HepG2 (cell line): Measurements from ENCODE around the gene PRR27. TPM values are rescaled to one million over a fixed set of nuclear protein-coding genes. Genes with fewer than 3 reads are reported as not detected.
A peak's percentile ranks its signal among the peaks of the same experiment; 100 is the strongest.

Experiments used
- ASH2L ChIP-seq: fragments of 300-600, 200-600 bp; sonication (generic); IDR thresholded peaks from 2 replicates; pipeline ENCODE4 v1.7.0; 2017; ENCODE audit warnings: low read depth, mild to moderate bottlenecking, moderate library complexity, mixed read lengths, low read length; ENCODE audit not compliant: insufficient read length
- BRF2 ChIP-seq: sonication (generic); formaldehyde crosslinking; IDR thresholded peaks from 2 replicates; pipeline ENCODE4 v1.8.1; 2022; ENCODE audit warnings: mild to moderate bottlenecking, missing genetic modification reagents
- CAMTA2 ChIP-seq: sonication (generic); formaldehyde crosslinking; IDR thresholded peaks from 2 replicates; pipeline ENCODE4 v1.4.0; 2020; ENCODE audit warnings: mild to moderate bottlenecking, missing genetic modification reagents, borderline replicate concordance
- FOXJ3 ChIP-seq: sonication (generic); formaldehyde crosslinking; IDR thresholded peaks from 2 replicates; pipeline ENCODE4 v1.4.0; 2020; ENCODE audit warnings: missing genetic modification reagents, mild to moderate bottlenecking, borderline replicate concordance
- ISL2 ChIP-seq: sonication (generic); formaldehyde crosslinking; IDR thresholded peaks from 2 replicates; pipeline ENCODE4 v1.5.0; 2020; ENCODE audit warnings: missing genetic modification reagents
- MED13 ChIP-seq: sonication (generic); formaldehyde crosslinking; IDR thresholded peaks from 2 replicates; pipeline ENCODE4 v1.5.0; 2020; ENCODE audit warnings: missing genetic modification reagents
- MED8 ChIP-seq: sonication (generic); formaldehyde crosslinking; IDR thresholded peaks from 2 replicates; pipeline ENCODE4 v1.8.1; 2023; ENCODE audit warnings: mild to moderate bottlenecking, missing genetic modification reagents; ENCODE audit not compliant: insufficient replicate concordance
- RFXANK ChIP-seq: IDR thresholded peaks from 2 replicates; pipeline ENCODE4 v1.6.1; 2016
- SKI ChIP-seq: fragments of 450-650 bp; IDR thresholded peaks from one replicate; pipeline ENCODE4 v1.6.1; 2018; ENCODE audit warnings: mild to moderate bottlenecking; ENCODE audit not compliant: partially characterized antibody
- TBX3 ChIP-seq: fragments of 450-650 bp; IDR thresholded peaks from 2 replicates; pipeline ENCODE4 v1.6.1; 2017; ENCODE audit warnings: antibody characterized with exemption, mild to moderate bottlenecking, inconsistent platforms, borderline replicate concordance
- THRA ChIP-seq: sonication (generic); formaldehyde crosslinking; IDR thresholded peaks from 2 replicates; pipeline ENCODE4 v1.4.0; 2020; ENCODE audit warnings: missing genetic modification reagents, borderline replicate concordance
- ZBTB21 ChIP-seq: sonication (generic); formaldehyde crosslinking; IDR thresholded peaks from 2 replicates; pipeline ENCODE4 v1.4.0; 2020; ENCODE audit warnings: missing genetic modification reagents
- ZFX ChIP-seq: sonication (generic); formaldehyde crosslinking; IDR thresholded peaks from 2 replicates; pipeline ENCODE4 v1.4.0; 2020; ENCODE audit warnings: mild to moderate bottlenecking, low read depth, missing genetic modification reagents, moderate library complexity
- ZMYM4 ChIP-seq: sonication (generic); formaldehyde crosslinking; IDR thresholded peaks from 2 replicates; pipeline ENCODE4 v1.8.1; 2023; ENCODE audit warnings: mild to moderate bottlenecking, missing genetic modification reagents
- ZNF17 ChIP-seq: sonication (generic); formaldehyde crosslinking; IDR thresholded peaks from 2 replicates; pipeline ENCODE4 v1.5.0; 2020; ENCODE audit warnings: mild to moderate bottlenecking, missing genetic modification reagents
- ZNF264 ChIP-seq: sonication (generic); formaldehyde crosslinking; IDR thresholded peaks from 2 replicates; pipeline ENCODE4 v1.4.0; 2020; ENCODE audit warnings: missing genetic modification reagents
- ZNF609 ChIP-seq: sonication (generic); formaldehyde crosslinking; IDR thresholded peaks from 2 replicates; pipeline ENCODE4 v1.4.0; 2020; ENCODE audit warnings: mild to moderate bottlenecking, missing genetic modification reagents, borderline replicate concordance
- ZNF703 ChIP-seq: sonication (generic); formaldehyde crosslinking; IDR thresholded peaks from 2 replicates; pipeline ENCODE4 v1.5.1; 2020; ENCODE audit warnings: missing genetic modification reagents, mild to moderate bottlenecking, moderate library complexity, borderline replicate concordance
- ZSCAN31 ChIP-seq: sonication (generic); formaldehyde crosslinking; IDR thresholded peaks from 2 replicates; pipeline ENCODE4 v1.5.0; 2020; ENCODE audit warnings: low read depth, mild to moderate bottlenecking, missing genetic modification reagents
- polyA plus RNA-seq, 8 experiments: library from polyadenylated mRNA; depleted of rRNA in 3 of 8; stranded (reverse) in 7 of 8; unstranded in 1 of 8; fragments of >200 nt; fragmentation: Illumina TruSeq in 4 of 8; extraction: Trizol in 4 of 8; gene quantifications; 2 replicates each; pipeline versions ENCODE4 v1.2.1 to v1.2.3, GENCODE V29; 2011 to 2016; ENCODE audit warnings: low read depth in 4 of 8, missing spikeins in 1 of 8, mixed read lengths in 1 of 8; ENCODE audit not compliant: insufficient read depth in 1 of 8
- total RNA-seq, 5 experiments: library from RNA; depleted of rRNA; stranded (reverse); fragments of >200 nt; fragmentation: Illumina TruSeq; extraction: Trizol; gene quantifications; 2 replicates each; pipeline ENCODE4 v1.2.3, GENCODE V29; 2016; ENCODE audit warnings: low read depth in 1 of 5
- TF ChIP-seq, protein P1 (sequence below): sonication (generic); formaldehyde crosslinking; IDR thresholded peaks from 2 replicates; pipeline ENCODE4 v1.8.0; 2022; ENCODE audit warnings: missing genetic modification reagents, mild to moderate bottlenecking, moderate library complexity, borderline replicate concordance

Gene PRR27
- total and polyA plus RNA-seq, 2 of the 13 experiments (the other 11 are each of a cell fraction or from before 2014, with no cell fraction given), result not detected

DNA sequence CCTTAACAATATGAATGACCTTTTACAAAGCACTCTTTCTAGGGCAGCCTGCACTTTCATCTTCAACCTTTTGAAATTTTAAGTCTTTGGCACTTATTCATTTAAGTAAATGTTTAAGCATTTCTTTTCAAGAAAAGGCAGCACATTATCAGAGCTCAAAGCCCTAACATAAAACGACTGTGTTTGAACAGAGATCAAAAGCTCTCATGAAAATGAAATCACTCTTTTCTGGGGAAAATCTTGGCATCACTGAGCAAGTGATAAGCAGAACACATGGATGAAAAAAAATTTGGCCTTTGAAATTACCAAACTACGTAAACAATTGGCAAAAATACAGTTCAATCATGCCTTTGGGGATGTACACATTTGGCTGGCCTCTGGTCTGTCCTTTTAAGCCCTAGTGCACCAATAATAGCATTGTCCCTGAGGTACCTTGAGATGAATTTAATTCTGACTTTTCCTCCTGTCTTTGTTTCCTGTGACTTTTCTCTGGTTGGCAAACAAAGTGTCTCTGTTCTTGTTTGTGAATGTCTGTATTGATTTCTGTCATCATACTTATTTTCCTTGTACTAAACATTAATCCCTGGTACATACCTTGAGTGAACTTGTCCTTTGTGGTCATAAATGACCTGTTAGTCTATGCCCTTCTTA, 28.6 kb downstream of the PRR27 start (continued):
- peak; percentile 86 for TF ChIP-seq ZNF703 (CRISPR knock-in tag)
- peak; percentile 86 for TF ChIP-seq ZMYM4 (CRISPR knock-in tag)
- TF ChIP-seq ZNF609 (CRISPR knock-in tag), result peak; percentile 92
- peak; percentile 68; the same call in 1 of the 2 replicates for TF ChIP-seq TBX3
- TF ChIP-seq ZBTB21 (CRISPR knock-in tag), result peak; percentile 36; the same call in 1 of the 2 replicates
- TF ChIP-seq ZSCAN31 (CRISPR knock-in tag), result 0 out of 2 replicates have a peak, but pooled peaks have one; percentile 23
- TF ChIP-seq BRF2, result no peak; the same call in 1 of the 2 replicates
- no peak for TF ChIP-seq ZFX
- TF ChIP-seq SKI, result peak; percentile 87
- TF ChIP-seq, protein P1, sequence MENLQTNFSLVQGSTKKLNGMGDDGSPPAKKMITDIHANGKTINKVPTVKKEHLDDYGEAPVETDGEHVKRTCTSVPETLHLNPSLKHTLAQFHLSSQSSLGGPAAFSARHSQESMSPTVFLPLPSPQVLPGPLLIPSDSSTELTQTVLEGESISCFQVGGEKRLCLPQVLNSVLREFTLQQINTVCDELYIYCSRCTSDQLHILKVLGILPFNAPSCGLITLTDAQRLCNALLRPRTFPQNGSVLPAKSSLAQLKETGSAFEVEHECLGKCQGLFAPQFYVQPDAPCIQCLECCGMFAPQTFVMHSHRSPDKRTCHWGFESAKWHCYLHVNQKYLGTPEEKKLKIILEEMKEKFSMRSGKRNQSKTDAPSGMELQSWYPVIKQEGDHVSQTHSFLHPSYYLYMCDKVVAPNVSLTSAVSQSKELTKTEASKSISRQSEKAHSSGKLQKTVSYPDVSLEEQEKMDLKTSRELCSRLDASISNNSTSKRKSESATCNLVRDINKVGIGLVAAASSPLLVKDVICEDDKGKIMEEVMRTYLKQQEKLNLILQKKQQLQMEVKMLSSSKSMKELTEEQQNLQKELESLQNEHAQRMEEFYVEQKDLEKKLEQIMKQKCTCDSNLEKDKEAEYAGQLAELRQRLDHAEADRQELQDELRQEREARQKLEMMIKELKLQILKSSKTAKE (CRISPR knock-in tag), result peak; percentile 78
- no peak for TF ChIP-seq ZNF17 (CRISPR knock-in tag)
- TF ChIP-seq RFXANK, result peak; percentile 49; the same call in 1 of the 2 replicates
- peak; percentile 64 for TF ChIP-seq MED8 (CRISPR knock-in tag)
- TF ChIP-seq THRA (CRISPR knock-in tag), result peak; percentile 95
- TF ChIP-seq FOXJ3, result peak; percentile 96; the same call in 1 of the 2 replicates
- peak; percentile 100 for TF ChIP-seq ISL2 (CRISPR knock-in tag)
- TF ChIP-seq ZNF264 (CRISPR knock-in tag), result peak; percentile 33; the same call in 1 of the 2 replicates
- peak; percentile 94 for TF ChIP-seq ASH2L
- TF ChIP-seq MED13, result peak; percentile 99
- no peak for TF ChIP-seq CAMTA2 (CRISPR knock-in tag)
